Vagina (tissue), 2 donors: Measurements from ENCODE around the gene ACOX2.

Experiments
- POLR2A ChIP-seq, 2 donors: fragments of 450-650 bp; IDR thresholded peaks; one replicate each; pipeline ENCODE4 v1.6.1; 2017; ENCODE audit warnings: antibody characterized with exemption in 2 of 2, mild to moderate bottlenecking in 2 of 2, moderate library complexity in 2 of 2
- TF ChIP-seq, protein P1 (sequence below), 3 experiments: fragments of 450-650 bp in 2 of 3; fragments of 200-600 bp in 1 of 3; sonication (generic) in 1 of 3; IDR thresholded peaks; one replicate each; pipeline ENCODE4 v1.5.1; 2017 to 2019; ENCODE audit warnings: antibody characterized with exemption in 3 of 3, mild to moderate bottlenecking in 2 of 3, moderate library complexity in 2 of 3

DNA sequence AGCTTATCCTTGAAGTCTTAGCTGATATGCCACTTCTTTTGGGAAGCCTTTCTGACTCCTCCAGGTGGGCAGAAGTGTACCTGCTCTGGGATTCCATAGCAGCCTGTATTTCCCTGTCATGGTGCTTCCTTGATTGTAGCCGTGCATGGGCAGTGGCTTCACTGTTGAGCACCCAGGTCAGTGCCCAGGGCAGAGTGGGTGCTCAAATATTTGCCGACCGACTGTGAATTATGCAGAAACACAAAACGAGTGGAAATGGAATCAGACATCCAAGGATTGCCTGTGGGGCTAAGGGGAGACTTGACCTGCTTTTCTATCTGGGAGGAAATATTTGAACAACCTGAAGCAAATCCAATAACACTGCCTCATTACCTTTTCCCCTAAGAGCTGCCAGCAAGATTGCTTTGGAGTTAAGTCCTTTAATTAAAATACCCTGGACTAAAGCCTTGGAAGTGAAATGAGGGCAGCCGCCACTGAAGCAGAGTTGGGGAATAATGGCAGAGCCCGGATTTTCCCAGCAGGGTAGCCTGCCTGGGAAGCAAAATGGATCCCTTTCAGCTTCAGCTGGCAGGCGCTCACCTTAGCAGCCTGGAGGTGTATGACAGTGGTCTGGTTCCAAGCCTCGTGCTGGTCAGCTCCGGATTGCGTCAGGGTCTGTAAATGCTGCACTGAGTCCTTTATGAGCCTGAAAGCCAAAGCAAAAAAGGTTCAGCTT lies 14.9 kb downstream of the ACOX2 start:
- TF ChIP-seq, protein P1, sequence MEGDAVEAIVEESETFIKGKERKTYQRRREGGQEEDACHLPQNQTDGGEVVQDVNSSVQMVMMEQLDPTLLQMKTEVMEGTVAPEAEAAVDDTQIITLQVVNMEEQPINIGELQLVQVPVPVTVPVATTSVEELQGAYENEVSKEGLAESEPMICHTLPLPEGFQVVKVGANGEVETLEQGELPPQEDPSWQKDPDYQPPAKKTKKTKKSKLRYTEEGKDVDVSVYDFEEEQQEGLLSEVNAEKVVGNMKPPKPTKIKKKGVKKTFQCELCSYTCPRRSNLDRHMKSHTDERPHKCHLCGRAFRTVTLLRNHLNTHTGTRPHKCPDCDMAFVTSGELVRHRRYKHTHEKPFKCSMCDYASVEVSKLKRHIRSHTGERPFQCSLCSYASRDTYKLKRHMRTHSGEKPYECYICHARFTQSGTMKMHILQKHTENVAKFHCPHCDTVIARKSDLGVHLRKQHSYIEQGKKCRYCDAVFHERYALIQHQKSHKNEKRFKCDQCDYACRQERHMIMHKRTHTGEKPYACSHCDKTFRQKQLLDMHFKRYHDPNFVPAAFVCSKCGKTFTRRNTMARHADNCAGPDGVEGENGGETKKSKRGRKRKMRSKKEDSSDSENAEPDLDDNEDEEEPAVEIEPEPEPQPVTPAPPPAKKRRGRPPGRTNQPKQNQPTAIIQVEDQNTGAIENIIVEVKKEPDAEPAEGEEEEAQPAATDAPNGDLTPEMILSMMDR (IDR thresholded peaks at IDR 0.05) = no peak
- TF ChIP-seq POLR2A (IDR thresholded peaks at IDR 0.05) = no peak
